Caco-2 (cell line): ENCODE results near the gene SLC34A2. TPM values are rescaled to one million over a fixed set of nuclear protein-coding genes. Genes with fewer than 3 reads are reported as not detected.

Experiments
- BruUV-seq: library from RNA; stranded (reverse); fragments of 400-500 nt; replicated peaks from 2 replicates; lab custom pipeline; 2021; lab: Mats Ljungman, UMichigan
- CTCF ChIA-PET: fragments of 300-600 bp; sonication (Branson Sonifier 250); formaldehyde crosslinking; loops from one replicate; lab custom pipeline; 2022; ENCODE audit warnings: antibody characterized with exemption; lab: Charles Lee
- POLR2A ChIA-PET: fragments of 300-600 bp; sonication (Branson Sonifier 250); formaldehyde crosslinking; loops from one replicate; lab custom pipeline; 2022; ENCODE audit warnings: antibody characterized with exemption; lab: Charles Lee
- DNase-seq, 2 experiments: peaks; one replicate each; pipeline versions ENCODE4 v3.0.0 to v3.0.0-alpha.2; 2020 to 2022
- H3K27me3 ChIP-seq: replicated peaks from 2 replicates; pipeline ENCODE4 v1.6.0; 2011; ENCODE audit warnings: low read length; ENCODE audit not compliant: control insufficient read depth, insufficient read depth
- H3K36me3 ChIP-seq: 2 replicates; pipeline ENCODE4 v1.5.1; 2011; ENCODE audit warnings: low read length; ENCODE audit not compliant: control insufficient read depth, insufficient read depth
- H3K4me1 ChIP-seq: fragments of 250-450 bp; sonication (Bioruptor Pico); 2 replicates; pipeline ENCODE4 v1.5.1; 2020; ENCODE audit warnings: mild to moderate bottlenecking
- H3K4me3 ChIP-seq: 2 replicates; pipeline ENCODE4 v1.5.1; 2011; ENCODE audit warnings: low read depth, mild to moderate bottlenecking, control low read depth, low read length
- H3K9me3 ChIP-seq: fragments of 250-450 bp; sonication (Bioruptor Pico); 2 replicates; pipeline ENCODE4 v1.5.1; 2020; ENCODE audit warnings: mild to moderate bottlenecking, moderate library complexity
- H3K27ac Mint-ChIP-seq: one replicate; pipeline ENCODE4 v1.8.0; 2022; ENCODE audit warnings: mixed read lengths; ENCODE audit not compliant: unreplicated experiment
- H3K27me3 Mint-ChIP-seq: one replicate; pipeline ENCODE4 v1.8.0; 2022; ENCODE audit warnings: mixed read lengths; ENCODE audit not compliant: insufficient read depth, unreplicated experiment
- H3K36me3 Mint-ChIP-seq: one replicate; pipeline ENCODE4 v1.8.0; 2022; ENCODE audit warnings: mild to moderate bottlenecking, mixed read lengths; ENCODE audit not compliant: insufficient read depth, unreplicated experiment
- H3K4me1 Mint-ChIP-seq: one replicate; pipeline ENCODE4 v1.8.0; 2022; ENCODE audit warnings: low read depth, mixed read lengths; ENCODE audit not compliant: unreplicated experiment
- H3K4me3 Mint-ChIP-seq: one replicate; pipeline ENCODE4 v1.8.0; 2022; ENCODE audit warnings: mild to moderate bottlenecking, moderate library complexity, mixed read lengths; ENCODE audit not compliant: unreplicated experiment
- H3K9me3 Mint-ChIP-seq: one replicate; pipeline ENCODE4 v1.8.0; 2022; ENCODE audit warnings: mixed read lengths; ENCODE audit not compliant: unreplicated experiment
- intact Hi-C: fragments of 100-400 bp; cut with micrococcal nuclease; formaldehyde crosslinking; loops from one replicate; pipeline ENCODE4 v1.10.0; 2022; ENCODE audit not compliant: unreplicated experiment
- total RNA-seq: library from RNA; stranded (reverse); gene quantifications from 2 replicates; pipeline ENCODE4 v1.2.3, GENCODE V29; 2022
- TF ChIP-seq, protein P1 (sequence below), 2 experiments: fragments of 200-600 bp in 1 of 2; IDR thresholded peaks; 1 replicate in 1 of 2; 2 replicates in 1 of 2; pipeline versions ENCODE4 v1.5.1 to v1.8.0; 2011 to 2022; ENCODE audit warnings: antibody characterized with exemption in 1 of 2, control low read depth in 1 of 2, inconsistent platforms in 1 of 2, low read depth in 1 of 2, low read length in 1 of 2, mild to moderate bottlenecking in 1 of 2, moderate library complexity in 1 of 2; ENCODE audit not compliant: insufficient read depth in 1 of 2, severe bottlenecking in 1 of 2, unreplicated experiment in 1 of 2

SLC34A2 gene
- total RNA-seq, 1 experiment from 2014 or later = 19.9 TPM

DNA sequence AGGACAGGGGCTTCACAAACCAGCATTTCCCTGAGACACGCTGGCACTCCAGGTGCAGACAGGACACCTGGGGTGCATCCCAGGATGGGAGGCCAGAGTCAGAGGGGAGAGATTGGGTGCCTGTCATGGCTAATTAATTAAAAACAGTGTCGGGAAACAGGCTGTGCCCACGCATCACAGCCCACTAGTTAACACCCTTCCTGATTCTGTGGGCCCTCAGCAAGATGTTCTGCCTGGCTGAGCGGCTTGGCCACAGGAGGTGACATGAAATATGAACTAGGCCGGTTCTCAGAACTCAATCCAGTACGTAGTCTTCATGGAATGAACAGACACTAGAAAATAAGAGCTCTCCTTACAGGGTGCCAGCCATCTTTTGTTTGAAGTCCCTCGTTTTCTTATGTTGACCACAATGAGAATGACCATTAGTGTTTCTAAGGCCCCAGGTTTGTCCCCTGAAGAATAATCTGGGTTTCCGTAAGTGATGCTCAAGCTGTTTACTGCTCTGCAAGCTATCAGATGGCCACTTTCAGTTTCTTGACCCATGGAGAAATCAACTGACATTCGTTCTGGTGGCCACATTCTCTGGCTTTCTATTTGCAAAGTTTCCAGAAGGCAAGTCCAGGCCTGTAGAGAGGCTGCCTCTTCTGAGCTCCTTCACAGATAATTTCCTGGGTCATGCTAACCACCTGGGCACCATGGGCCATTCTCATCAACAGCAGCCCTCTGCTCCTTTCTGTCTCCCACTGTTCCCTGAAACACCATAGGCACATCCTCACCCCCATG, 72.3 kb downstream of the SLC34A2 start:
- Mint-ChIP-seq H3K36me3 (no peaks in the 10 kb centered on the region), H3K9me3 (no peaks in the 10 kb centered on the region), H3K27me3 (no peaks in the 10 kb centered on the region), H3K27ac (no peak overlapping the region), H3K4me3 (no peak overlapping the region), H3K4me1 (no peaks in the 10 kb centered on the region)
- Histone ChIP-seq H3K4me1 (no peaks in the 10 kb centered on the region; the same call in 1 of the 2 replicates), H3K27me3 (no peaks in the 10 kb centered on the region), H3K9me3 (no peaks in the 10 kb centered on the region), H3K36me3 (no peaks in the 10 kb centered on the region), H3K4me3 (no peak overlapping the region)
- ChIA-PET CTCF (no interaction called here), POLR2A (no interaction called here)
- no TSS peak for BruUV-seq
- DNase-seq = no peak
- TF ChIP-seq, protein P1, sequence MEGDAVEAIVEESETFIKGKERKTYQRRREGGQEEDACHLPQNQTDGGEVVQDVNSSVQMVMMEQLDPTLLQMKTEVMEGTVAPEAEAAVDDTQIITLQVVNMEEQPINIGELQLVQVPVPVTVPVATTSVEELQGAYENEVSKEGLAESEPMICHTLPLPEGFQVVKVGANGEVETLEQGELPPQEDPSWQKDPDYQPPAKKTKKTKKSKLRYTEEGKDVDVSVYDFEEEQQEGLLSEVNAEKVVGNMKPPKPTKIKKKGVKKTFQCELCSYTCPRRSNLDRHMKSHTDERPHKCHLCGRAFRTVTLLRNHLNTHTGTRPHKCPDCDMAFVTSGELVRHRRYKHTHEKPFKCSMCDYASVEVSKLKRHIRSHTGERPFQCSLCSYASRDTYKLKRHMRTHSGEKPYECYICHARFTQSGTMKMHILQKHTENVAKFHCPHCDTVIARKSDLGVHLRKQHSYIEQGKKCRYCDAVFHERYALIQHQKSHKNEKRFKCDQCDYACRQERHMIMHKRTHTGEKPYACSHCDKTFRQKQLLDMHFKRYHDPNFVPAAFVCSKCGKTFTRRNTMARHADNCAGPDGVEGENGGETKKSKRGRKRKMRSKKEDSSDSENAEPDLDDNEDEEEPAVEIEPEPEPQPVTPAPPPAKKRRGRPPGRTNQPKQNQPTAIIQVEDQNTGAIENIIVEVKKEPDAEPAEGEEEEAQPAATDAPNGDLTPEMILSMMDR (IDR thresholded peaks at IDR 0.05; ENCODE audit: insufficient read depth in 1 of 2, low read depth in 1 of 2, low read length in 1 of 2, severe bottlenecking in 1 of 2, unreplicated experiment in 1 of 2) = no peak
- intact Hi-C loops = no loop called here

Other genes starting within 250 kb of the SLC34A2 start
- 15.3 and 15.7 TPM in 2 replicates for gene SEL1L3, start 207.1 kb downstream of the SLC34A2 start, total RNA-seq